ENCODE results near the gene MYLK.

Gene MYLK

DNA sequence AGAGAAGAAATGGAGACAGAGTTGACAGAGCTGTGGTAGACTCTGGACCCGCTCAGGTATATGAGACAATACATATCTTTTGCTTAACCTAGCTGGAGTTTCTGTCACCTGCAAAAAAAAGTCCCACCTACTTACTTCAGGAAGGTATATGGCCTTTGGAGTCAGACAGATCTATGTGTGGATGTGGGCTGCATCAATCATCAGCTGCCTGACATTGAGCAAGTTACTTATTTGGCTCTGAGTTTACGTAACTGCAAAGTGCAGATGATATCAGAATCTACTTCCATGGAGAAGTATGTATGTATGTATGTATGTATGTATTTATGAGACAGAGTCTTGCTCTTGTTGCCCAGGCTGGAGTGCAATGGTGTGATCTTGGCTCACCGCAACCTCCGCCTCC, 124.3 kb downstream of the MYLK start:
- no peak overlapping the region for H3K4me3 ChIP-seq (ENCODE audit: low read length, poor library complexity, severe bottlenecking)
- H3K27me3 ChIP-seq (ENCODE audit: insufficient read depth, low read length, poor library complexity, severe bottlenecking), result no peaks in the 10 kb centered on the region
- TF ChIP-seq, protein P1, sequence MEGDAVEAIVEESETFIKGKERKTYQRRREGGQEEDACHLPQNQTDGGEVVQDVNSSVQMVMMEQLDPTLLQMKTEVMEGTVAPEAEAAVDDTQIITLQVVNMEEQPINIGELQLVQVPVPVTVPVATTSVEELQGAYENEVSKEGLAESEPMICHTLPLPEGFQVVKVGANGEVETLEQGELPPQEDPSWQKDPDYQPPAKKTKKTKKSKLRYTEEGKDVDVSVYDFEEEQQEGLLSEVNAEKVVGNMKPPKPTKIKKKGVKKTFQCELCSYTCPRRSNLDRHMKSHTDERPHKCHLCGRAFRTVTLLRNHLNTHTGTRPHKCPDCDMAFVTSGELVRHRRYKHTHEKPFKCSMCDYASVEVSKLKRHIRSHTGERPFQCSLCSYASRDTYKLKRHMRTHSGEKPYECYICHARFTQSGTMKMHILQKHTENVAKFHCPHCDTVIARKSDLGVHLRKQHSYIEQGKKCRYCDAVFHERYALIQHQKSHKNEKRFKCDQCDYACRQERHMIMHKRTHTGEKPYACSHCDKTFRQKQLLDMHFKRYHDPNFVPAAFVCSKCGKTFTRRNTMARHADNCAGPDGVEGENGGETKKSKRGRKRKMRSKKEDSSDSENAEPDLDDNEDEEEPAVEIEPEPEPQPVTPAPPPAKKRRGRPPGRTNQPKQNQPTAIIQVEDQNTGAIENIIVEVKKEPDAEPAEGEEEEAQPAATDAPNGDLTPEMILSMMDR (conservative IDR thresholded peaks at IDR 0.05; ENCODE audit: low read length), result no peak
- no peak for TF ChIP-seq EZH2phosphoT487 (IDR thresholded peaks at IDR 0.05; ENCODE audit: borderline replicate concordance)
- H3K9me3 ChIP-seq (ENCODE audit: insufficient read depth, low read depth, low read length), result no peaks in the 10 kb centered on the region
- peaks cover 41% of the 10 kb centered on the region for H3K4me1 ChIP-seq (ENCODE audit: insufficient read depth, low read length, poor library complexity, severe bottlenecking)
- H4K20me1 ChIP-seq (ENCODE audit: insufficient read depth, low read length, poor library complexity, severe bottlenecking), result no peaks in the 10 kb centered on the region
- H3K36me3 ChIP-seq (ENCODE audit: insufficient read depth, low read length), result no peaks in the 10 kb centered on the region
- H3K79me2 ChIP-seq (ENCODE audit: insufficient read depth, low read length), result no peaks in the 10 kb centered on the region
- no peak overlapping the region for H3K4me2 ChIP-seq (ENCODE audit: low read depth, low read length, poor library complexity, severe bottlenecking)
- peaks cover 7% of the 10 kb centered on the region for H3F3A ChIP-seq (ENCODE audit: low read depth)
- no peak overlapping the region for H3K9ac ChIP-seq (ENCODE audit: low read depth, low read length, poor library complexity, severe bottlenecking)
- no peaks in the 10 kb centered on the region for H3K9me2 ChIP-seq (replicated peaks; ENCODE audit: low read depth, low read length)
- H2AFZ ChIP-seq (ENCODE audit: low read length), result no peak overlapping the region

DNA sequence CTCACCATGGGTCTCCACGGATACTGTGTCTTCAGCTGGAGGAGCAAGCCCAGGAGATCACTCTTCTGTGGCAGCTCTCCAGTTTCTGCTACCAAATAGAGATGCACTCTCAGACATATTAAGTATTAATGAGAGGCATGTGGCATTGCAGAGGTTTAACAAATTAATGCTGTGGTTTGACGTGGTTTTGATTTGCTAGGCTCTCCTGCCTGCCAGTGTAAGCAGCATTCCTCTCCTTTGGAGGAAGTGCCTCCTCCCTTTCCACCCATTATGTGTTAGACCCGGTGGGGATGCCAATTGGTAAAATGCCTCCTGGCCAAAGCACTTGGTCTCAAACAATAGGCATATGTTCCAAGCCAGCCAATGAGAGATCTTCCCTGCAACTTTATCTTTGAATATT, 124.8 kb downstream of the MYLK start:
- Histone ChIP-seq H3K9me3 (ENCODE audit: insufficient read depth, low read depth, low read length) (no peaks in the 10 kb centered on the region), H3K36me3 (ENCODE audit: insufficient read depth, low read length) (no peaks in the 10 kb centered on the region), H3F3A (ENCODE audit: low read depth) (peaks cover 7% of the 10 kb centered on the region), H3K4me2 (ENCODE audit: low read depth, low read length, poor library complexity, severe bottlenecking) (no peak overlapping the region), H4K20me1 (ENCODE audit: insufficient read depth, low read length, poor library complexity, severe bottlenecking) (no peaks in the 10 kb centered on the region), H3K27me3 (ENCODE audit: insufficient read depth, low read length, poor library complexity, severe bottlenecking) (no peaks in the 10 kb centered on the region), H3K4me1 (ENCODE audit: insufficient read depth, low read length, poor library complexity, severe bottlenecking) (peaks cover 41% of the 10 kb centered on the region), H3K9ac (ENCODE audit: low read depth, low read length, poor library complexity, severe bottlenecking) (no peak overlapping the region), H3K79me2 (ENCODE audit: insufficient read depth, low read length) (no peaks in the 10 kb centered on the region), H3K9me2 (replicated peaks; ENCODE audit: low read depth, low read length) (no peaks in the 10 kb centered on the region), H2AFZ (ENCODE audit: low read length) (no peak overlapping the region), H3K4me3 (ENCODE audit: low read length, poor library complexity, severe bottlenecking) (no peak overlapping the region)
- TF ChIP-seq EZH2phosphoT487 (IDR thresholded peaks at IDR 0.05; ENCODE audit: borderline replicate concordance), result no peak
- TF ChIP-seq, protein P1 (conservative IDR thresholded peaks at IDR 0.05; ENCODE audit: low read length), result no peak

DNA sequence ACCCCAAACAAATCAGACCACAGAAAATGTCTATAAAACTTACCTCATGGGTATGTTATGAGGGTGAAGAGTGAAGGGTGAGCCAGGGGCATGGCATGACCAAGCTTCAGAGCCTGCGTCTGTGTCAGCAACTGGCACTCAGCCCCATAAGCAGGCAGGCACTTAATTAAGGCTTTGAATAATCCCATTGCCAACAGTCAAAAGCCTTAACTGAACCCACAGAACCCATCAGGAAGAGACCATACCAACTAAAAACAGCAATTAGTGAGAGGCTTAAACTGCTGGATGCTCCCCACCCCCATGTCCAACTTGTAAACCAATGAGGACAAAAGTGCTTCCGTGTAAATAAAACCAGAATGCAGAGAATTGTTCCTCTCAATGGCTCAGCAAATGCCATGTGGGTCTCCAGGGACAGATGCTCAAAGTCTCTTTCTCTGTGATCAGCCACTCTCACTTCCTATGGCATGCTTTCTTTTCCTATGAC, 126.0 kb downstream of the MYLK start:
- no peaks in the 10 kb centered on the region for H3K36me3 ChIP-seq (ENCODE audit: insufficient read depth, low read length)
- peak overlapping the region; percentile 71 for H3K9ac ChIP-seq (ENCODE audit: low read depth, low read length, poor library complexity, severe bottlenecking)
- peaks cover 7% of the 10 kb centered on the region for H3F3A ChIP-seq (ENCODE audit: low read depth)
- TF ChIP-seq, protein P1 (conservative IDR thresholded peaks at IDR 0.05; ENCODE audit: low read length), result no peak
- no peak for TF ChIP-seq EZH2phosphoT487 (IDR thresholded peaks at IDR 0.05; ENCODE audit: borderline replicate concordance)
- H3K27me3 ChIP-seq (ENCODE audit: insufficient read depth, low read length, poor library complexity, severe bottlenecking), result no peaks in the 10 kb centered on the region
- no peaks in the 10 kb centered on the region for H3K79me2 ChIP-seq (ENCODE audit: insufficient read depth, low read length)
- H4K20me1 ChIP-seq (ENCODE audit: insufficient read depth, low read length, poor library complexity, severe bottlenecking), result no peaks in the 10 kb centered on the region
- peaks cover 38% of the 10 kb centered on the region for H3K4me1 ChIP-seq (ENCODE audit: insufficient read depth, low read length, poor library complexity, severe bottlenecking)
- H3K4me3 ChIP-seq (ENCODE audit: low read length, poor library complexity, severe bottlenecking), result peak overlapping the region; percentile 76
- H3K9me2 ChIP-seq (replicated peaks; ENCODE audit: low read depth, low read length), result no peaks in the 10 kb centered on the region
- no peaks in the 10 kb centered on the region for H3K9me3 ChIP-seq (ENCODE audit: insufficient read depth, low read depth, low read length)
- peak overlapping the region; percentile 91 for H3K4me2 ChIP-seq (ENCODE audit: low read depth, low read length, poor library complexity, severe bottlenecking)
- H2AFZ ChIP-seq (ENCODE audit: low read length), result no peak overlapping the region

Measured in Loucy (cell line).